Thymus (tissue), 11 donors: ENCODE data around the gene KCNC2. TPM values are rescaled to one million over a fixed set of nuclear protein-coding genes. Genes with fewer than 3 reads are reported as not detected.

Source experiments
- DNase-seq, 9 donors: peaks; one replicate each; pipeline ENCODE4 v3.0.0-alpha.2; 2013; ENCODE audit warnings: low spot score in 9 of 9, low read depth in 6 of 9, missing footprints in 1 of 9
- H3K27ac ChIP-seq, 2 donors: one replicate each; pipeline ENCODE4 v1.5.1; 2013; ENCODE audit warnings: control low read depth in 1 of 2, low read depth in 1 of 2, low read length in 1 of 2, mild to moderate bottlenecking in 1 of 2, moderate library complexity in 1 of 2
- H3K27me3 ChIP-seq, 2 donors: one replicate each; pipeline ENCODE4 v1.5.1; 2013; ENCODE audit warnings: low read length in 1 of 2; ENCODE audit not compliant: control insufficient read depth in 2 of 2, insufficient read depth in 1 of 2
- H3K36me3 ChIP-seq, 2 donors: one replicate each; pipeline ENCODE4 v1.5.1; 2013; ENCODE audit warnings: low read length in 1 of 2, mild to moderate bottlenecking in 1 of 2, moderate library complexity in 1 of 2; ENCODE audit not compliant: control insufficient read depth in 2 of 2, insufficient read depth in 2 of 2
- H3K4me1 ChIP-seq, 2 donors: one replicate each; pipeline ENCODE4 v1.5.1; 2013; ENCODE audit warnings: low read length in 2 of 2; ENCODE audit not compliant: control insufficient read depth in 2 of 2, insufficient read depth in 2 of 2
- H3K4me3 ChIP-seq, 2 donors: one replicate each; pipeline ENCODE4 v1.5.1; 2013; ENCODE audit warnings: low read length in 2 of 2, control low read depth in 1 of 2, mild to moderate bottlenecking in 1 of 2
- H3K9me3 ChIP-seq, 2 donors: one replicate each; pipeline ENCODE4 v1.5.1; 2013; ENCODE audit warnings: low read length in 1 of 2, mild to moderate bottlenecking in 1 of 2; ENCODE audit not compliant: control insufficient read depth in 2 of 2, insufficient read depth in 1 of 2
- WGBS: extraction: QIAGEN DNeasy Blood & Tissue Kit; methylation state at CpG from one replicate; pipeline ENCODE4 v1.1.7; 2013; 5-methylcytosine and 5-hydroxymethylcytosine counted together
- polyA plus RNA-seq: library from polyadenylated mRNA; stranded (reverse); fragments of 200-250 nt; gene quantifications from one replicate; pipeline ENCODE4 v1.2.3, GENCODE V29; 2013
- total RNA-seq: library from RNA; stranded (reverse); fragments of 120-200 nt; gene quantifications from one replicate; pipeline ENCODE4 v1.2.4, GENCODE V29; 2013
- donor health status: healthy.

KCNC2 gene
- total and polyA plus RNA-seq, 2 donors: 0.02 to 0.05 TPM

DNA sequence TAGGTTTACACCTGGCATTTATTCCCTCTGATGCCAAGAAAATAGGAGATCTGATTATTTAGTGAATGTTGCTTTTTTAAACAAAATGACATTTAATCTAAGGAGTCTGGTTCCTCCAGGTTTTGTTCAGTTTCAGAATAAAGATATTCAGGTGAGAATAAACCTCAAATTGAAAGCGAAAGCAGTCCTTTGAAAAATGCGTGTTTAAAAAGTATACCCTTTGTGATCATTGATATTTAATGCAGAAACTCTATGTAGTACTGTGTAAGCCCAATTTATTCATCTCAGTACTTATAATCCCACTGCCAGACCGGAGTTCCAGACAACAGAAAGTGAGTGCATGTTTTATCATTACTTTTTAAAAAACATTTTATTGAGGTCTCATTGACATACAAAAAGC is 210.2 kb downstream of the KCNC2 start:
- Histone ChIP-seq H3K27ac (no peak overlapping the region), H3K4me3 (no peak overlapping the region), H3K4me1 (no peaks in the 10 kb centered on the region), H3K9me3 (no peaks in the 10 kb centered on the region), H3K27me3 (no peaks in the 10 kb centered on the region), H3K36me3 (no peaks in the 10 kb centered on the region)
- no peak for DNase-seq
- 81% methylated on average over 3 of the region's 3 CpGs for WGBS

Other genes starting within 250 kb of the KCNC2 start
- gene CAPS2, start 120.5 kb upstream of the KCNC2 start, total RNA-seq: 1.8 TPM
- gene CAPS2, start 120.5 kb upstream of the KCNC2 start, polyA plus RNA-seq: 4.1 TPM
- not detected for gene GLIPR1L1, start 124.8 kb upstream of the KCNC2 start, total RNA-seq
- 0.05 TPM for gene GLIPR1L1, start 124.8 kb upstream of the KCNC2 start, polyA plus RNA-seq
- gene GLIPR1L2, start 181.2 kb upstream of the KCNC2 start, total RNA-seq: 0.57 TPM
- gene GLIPR1L2, start 181.2 kb upstream of the KCNC2 start, polyA plus RNA-seq: 2.1 TPM